CD1c-positive myeloid dendritic cell (primary cell): ENCODE measurements around the gene OR6C68.
"Not testable (repeated sequence)": the region's sequence is repeated elsewhere in the genome, so short reads cannot be mapped to it uniquely, and the experiment has no call there.

Source experiments
- DNase-seq: peaks from one replicate; pipeline ENCODE4 v3.0.0-alpha.2; 2016; ENCODE audit errors: extremely low spot score

OR6C68 gene

DNA sequence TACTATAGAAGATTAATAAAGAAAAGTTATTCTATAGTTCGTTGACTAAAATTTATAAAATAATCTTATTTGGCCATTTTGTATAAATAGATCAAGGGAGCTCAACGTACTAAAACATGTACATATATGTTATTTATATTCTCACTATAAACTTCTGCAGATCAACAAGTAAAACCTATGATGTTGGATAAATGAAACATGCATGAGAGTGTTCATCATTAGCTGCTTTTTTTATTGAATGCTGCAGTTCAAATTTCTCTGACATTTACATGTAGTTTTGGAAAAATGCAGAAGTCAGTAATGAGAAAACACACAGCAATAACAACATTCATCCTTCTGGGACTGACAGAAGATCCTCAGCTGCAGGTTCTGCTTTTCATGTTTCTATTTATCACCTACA is at the start of gene OR6C68:
TSS of gene OR6C68 (plus strand) at position 301 of the 400 bp plus-strand sequence. CDS start at position 301, 0 bp downstream.
- no peak for DNase-seq

DNA sequence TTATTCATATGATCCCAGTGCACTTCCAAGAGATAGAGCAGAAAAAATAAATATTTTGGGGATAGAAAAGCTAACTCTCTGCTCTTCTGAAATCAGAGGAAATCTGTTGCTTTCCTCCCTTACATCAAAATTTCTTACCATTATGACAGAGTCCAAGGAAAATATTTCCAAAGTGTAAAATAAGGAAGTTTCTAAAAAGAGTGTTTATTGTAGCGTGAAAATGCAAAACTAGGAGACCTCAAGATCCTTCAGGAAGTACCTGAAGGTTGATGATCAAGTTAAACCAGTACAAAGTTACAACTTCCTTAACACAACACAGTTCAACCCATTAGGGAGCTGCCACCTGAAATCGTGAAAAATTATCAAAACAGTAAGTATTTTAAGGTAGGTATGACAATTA is 48.4 kb upstream of the OR6C68 start, which contains the start of gene OR6C2:
TSS of gene OR6C2 (plus strand) at position 301 of the 400 bp plus-strand sequence. CDS start 8,138 bp downstream, outside the sequence.
- DNase-seq = no peak

DNA sequence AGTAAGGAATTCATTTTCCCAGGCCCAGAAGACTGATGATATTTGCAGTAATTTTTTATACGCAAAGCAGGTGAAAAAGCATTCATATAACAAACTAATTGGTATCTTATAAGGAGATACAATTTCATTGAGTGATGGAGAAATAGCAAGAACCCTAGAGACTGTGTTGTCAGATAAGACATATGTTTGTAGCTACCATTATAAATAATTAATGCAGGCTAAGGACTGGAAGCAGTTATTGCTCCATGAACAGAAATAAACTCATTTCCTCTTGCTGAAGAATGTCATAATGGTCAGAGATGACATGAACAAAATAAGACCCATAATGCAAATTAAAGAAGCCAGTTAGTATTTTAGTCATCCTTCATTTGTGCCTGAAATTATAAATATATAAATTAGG is 46.8 kb upstream of the OR6C68 start:
- no peak for DNase-seq

DNA sequence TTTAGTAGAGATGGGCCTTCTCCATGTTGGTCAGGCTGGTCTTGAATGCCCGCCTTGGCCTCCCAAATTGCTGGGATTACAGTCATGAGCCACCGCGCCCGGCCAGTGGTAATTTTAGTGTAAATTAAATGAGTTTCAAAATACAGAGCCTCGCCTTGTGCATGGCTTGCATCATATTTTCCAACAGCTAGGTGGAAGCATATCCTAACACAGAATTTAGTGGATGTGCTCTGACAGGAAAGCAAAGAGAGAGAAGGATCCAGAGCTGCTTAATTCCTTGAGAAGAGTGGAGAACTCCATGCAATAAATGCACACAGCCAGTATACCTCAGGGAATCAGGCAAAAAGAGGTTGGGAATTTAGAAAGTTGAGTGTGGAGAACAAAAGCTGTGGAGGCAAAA is 45.9 kb upstream of the OR6C68 start:
- DNase-seq = no peak

DNA sequence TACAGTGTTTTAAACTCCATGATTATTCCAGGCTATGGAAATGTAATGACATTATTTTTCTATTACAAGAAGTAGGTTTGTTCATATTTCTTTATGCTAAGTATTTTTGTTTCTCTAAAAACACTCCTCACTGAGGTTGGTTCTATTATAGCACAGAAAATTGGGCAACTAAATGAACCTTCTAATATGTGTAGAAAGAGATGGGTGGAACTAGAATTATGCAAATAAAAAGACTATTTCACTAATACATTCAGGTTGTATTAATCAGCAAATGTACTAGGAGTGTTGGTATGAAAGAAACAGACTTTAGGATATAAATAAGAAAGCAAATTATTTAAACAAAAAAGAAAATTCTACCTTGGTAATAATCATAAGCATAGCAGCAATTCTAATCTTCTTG is 43.4 kb upstream of the OR6C68 start:
- DNase-seq = no peak

DNA sequence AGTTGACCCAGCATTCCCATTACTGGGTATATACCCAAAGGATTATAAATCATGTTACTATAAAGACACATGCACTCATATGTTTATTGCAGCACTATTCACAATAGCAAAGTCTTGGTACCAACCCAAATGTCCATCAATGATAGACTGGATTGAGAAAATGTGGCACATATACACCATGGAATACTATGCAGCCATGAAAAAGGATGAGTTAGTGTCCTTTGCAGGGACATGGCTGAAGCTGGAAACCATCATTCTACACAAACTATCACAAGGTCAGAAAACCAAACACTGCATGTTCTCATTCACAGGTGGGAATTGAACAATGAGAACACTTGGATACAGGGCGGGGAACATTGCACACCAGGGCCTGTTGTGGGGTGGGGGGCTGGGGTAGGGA is 27.3 kb upstream of the OR6C68 start:
- DNase-seq = not testable (repeated sequence)

DNA sequence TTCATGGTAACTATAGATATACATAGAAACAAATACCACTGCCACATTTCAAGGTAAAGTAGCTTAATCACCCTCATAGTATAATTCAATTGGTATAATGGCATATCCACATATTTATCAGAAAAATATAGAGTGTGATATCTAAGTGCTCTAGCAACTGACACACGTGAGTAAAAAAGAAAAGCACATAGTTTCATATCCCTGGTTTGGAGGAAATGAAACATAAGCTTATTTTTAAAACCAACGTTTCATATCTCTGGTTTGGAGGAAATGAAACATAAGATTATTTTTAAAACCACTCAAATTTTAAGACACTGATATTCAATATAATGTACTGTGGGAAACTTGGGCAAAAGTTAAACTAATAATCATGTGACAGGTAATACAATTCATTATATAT is 24.3 kb upstream of the OR6C68 start:
- DNase-seq = peak; percentile 53

DNA sequence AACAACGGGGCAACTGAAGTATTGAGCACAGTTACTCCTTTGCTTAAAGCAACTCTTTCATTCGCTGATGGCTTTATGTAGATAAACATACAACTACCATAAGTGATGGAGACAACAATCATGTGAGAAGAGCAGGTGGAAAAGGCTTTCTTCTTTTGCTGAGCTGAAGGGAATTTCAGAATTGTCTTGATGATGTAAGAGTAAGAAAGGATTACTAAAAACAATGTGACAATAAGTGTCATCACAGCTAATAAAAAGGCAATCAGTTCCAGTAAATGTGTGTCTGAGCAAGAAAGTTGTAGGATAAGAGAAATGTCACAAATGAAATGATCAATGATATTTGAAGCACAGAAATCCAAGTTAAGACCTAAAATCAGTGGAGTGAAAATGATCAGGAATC is 22.9 kb upstream of the OR6C68 start:
- no peak for DNase-seq

DNA sequence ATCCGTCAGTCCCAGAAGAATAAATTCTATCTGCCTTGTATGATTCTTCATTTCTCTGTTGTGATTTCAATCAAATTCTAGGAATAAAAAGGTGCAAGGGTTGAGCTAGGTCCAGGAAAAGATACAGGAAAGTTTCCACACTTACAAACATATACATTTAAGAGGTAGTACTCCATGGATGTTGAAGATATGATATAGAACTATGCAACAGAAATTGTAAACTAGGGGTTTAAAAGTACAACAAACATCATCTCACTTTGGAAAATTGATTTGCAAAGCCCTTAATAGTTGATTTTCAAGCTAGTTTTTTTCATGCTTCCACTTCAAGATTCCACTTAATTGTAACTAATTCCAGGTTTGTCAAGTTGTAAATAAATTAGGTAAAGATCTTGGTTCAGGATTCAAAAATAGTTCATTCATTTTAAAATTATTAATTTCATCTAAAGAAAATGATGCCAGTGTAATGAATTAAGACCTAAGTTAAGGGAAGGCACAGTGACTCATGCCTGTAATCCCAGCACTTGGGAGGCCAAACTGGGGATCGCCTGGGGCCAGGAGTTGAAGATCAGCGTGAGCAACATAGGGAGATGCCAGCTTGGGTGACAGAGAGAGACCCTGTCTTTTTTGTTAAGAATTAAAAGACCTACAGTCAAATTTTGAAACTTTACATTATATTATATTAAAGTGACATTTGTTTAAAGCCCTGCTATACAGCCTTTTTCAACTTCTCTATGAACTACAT is 21.9 kb upstream of the OR6C68 start, which contains the start of gene OR6C70:
TSS of gene OR6C70 (minus strand) at position 51 of the 742 bp plus-strand sequence. CDS start at position 51, 0 bp downstream.
- no peak for DNase-seq

DNA sequence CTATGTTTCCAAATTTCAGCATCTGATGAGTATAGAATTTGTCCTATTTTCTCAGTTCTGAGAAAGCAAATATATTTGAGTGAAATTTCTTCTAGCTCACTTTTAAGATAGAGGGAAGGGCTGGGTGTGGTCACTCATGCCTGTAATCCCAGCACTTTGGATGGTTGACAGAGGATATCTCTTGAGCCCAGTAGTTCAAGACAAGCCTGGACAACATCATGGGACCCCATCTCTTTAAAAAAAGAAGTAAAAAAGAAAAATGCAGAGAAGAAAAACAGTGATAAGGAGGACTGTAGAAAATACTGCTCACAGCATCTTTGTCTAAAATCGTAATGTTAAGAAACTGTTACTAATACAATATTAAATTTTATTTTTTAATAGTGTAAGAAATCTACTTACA is 19.9 kb upstream of the OR6C68 start:
- no peak for DNase-seq

DNA sequence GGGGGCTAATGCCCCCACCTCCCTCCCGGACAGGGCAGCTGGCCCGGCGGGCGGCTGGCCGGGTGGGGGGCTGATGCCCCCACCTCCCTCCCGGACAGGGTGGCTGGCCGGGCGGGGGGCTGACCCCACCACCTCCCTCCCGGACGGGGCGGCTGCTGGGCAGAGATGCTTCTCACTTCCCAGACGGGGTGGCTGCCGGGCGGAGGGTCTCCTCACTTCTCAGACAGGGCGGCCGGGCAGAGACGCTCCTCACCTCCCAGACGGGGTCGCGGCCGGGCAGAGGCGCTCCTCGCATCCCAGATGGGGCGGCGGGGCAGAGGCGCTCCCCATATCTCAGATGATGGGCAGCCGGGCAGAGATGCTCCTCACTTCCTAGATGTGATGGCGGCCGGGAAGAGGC is 13.0 kb upstream of the OR6C68 start:
- DNase-seq = not testable (repeated sequence)

DNA sequence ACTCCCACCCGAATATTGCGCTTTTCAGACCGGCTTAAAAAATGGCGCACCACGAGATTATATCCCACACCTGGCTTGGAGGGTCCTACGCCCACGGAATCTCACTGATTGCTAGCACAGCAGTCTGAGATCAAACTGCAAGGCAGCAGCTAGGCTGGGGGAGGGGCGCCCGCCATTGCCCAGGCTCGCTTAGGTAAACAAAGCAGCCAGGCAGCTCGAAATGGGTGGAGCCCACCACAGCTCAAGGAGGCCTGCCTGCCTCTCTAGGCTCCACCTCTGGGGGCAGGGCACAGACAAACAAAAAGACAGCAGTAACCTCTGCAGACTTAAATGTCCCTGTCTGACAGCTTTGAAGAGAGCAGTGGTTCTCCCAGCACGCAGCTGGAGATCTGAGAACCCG is 7.9 kb upstream of the OR6C68 start:
- DNase-seq = not testable (repeated sequence)

DNA sequence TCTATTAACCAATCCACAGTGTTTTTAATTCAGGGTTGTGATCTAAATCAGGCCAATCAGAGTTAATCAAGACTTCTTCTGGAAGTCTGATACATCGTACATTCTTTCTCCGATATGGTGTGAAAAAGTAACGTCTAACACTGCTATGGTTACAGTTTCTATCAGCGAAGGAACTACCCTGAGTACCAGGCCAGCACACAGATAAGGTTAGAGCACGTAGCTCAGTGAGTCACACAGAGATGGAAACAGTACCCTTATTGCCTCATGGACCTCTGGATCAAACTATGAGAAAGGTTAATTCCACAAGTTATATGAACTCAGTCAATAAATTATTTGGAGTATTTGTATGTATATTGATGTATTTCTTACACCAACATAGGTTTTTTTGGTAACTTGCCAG is 3.3 kb downstream of the OR6C68 start:
- no peak for DNase-seq

DNA sequence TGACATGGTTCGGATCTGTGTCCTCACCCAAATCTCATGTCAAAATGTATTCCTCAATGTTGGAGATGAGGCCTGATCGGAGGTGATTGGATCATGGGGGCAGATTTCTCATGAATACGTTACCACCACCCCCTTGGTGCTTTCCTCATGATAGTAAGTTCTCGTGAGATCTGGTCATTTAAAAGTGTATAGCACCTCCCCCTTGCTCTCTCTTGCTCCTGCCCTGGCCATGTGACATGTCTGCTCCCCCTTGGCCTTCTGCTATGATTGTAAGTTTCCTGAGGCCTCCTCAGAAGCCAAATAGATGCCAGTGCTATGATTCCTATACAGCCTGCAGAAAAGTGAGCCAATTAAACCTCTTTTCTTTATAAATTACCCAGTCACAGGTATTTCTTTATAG is 7.1 kb downstream of the OR6C68 start:
- DNase-seq = no peak

DNA sequence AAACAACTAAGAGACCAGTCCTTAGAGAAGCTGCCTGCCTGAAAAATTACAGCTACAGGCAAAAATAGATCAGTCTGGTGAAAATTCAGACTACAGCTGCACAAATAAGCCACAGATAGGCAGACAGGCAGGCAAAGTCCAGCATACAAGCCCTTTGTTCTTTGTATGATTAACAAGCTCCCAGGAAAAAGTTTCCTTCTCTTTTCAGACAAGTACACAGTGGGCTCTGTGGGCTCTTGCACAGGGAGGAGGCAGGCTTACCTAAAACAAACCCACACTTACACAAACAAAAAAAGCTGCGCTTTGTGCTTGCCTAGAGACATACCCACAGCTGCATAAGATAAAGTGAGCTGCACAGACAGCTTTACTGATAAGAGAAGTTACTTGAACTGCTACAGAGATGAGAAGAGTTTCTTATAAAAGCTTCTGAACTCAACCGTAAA is 7.7 kb downstream of the OR6C68 start:
- no peak for DNase-seq

DNA sequence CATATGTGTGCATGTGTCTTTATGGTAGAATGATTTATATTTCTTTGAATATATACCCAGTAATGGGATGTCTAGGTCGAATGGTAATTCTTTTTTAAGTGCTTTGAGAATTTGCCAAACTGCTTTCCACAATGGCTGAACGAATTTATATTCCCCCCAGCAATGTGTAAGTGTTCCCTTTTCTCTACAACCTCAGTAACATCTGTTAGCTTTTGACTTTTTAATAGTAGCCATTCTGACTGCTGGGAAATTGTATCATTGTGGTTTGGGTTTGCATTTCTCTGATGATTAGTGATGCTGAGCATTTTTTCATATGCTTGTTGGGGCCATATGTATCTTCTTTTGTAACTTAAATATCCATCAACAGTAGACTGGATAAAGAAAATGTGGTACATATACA is 9.4 kb downstream of the OR6C68 start:
- DNase-seq = no peak

DNA sequence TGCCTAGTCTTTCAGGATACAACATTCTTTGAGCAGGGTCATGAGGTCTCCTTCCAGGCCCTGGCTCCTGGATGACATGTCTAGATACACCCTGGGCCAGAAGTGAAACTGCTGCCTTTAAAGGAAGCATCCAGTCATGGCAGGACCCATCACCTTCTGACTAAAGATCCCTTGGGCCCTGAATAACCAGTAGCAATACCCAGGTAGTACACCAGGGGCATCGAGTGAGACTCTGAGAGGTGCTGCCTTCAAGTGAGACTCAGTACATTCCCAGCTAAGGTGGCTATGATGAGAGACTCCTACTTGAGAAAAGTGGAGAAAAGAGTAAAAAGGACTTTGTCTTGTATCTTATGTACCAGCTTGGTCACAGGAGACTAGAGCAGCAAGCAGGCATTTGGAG is 23.5 kb downstream of the OR6C68 start:
- DNase-seq = no peak

DNA sequence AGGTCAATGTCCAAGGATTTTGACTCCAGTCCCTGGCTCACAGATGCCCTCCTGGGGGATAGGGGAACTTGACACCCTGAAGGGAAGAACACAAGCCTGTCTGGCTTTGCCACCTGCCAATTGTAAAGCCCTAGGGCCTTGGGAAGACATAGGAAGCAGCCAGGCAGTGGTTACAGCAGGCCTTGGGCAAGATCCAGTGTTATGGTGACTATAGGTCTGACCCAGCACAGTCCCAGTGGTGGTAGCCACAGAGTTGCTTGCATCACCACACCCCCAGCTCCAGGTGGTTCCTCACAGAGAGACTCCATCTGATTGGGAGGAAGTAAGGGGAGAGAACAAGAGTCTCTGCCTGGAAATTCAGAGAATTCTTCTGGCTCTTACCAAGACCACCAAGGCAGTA is 24.2 kb downstream of the OR6C68 start:
- DNase-seq = no peak
